GM19328 (cell line): ENCODE measurements around the gene CDK19.

Experiments used
- ATAC-seq: cut with Tn5 transposase; IDR thresholded peaks from one replicate; pipeline ENCODE4 v1.9.1; 2021; ENCODE audit warnings: mild to moderate bottlenecking, moderate library complexity; ENCODE audit not compliant: unreplicated experiment

CDK19 gene

GRCh38 chr6:110708295-110708950, 106.8 kb downstream of the CDK19 start:
- no peak for ATAC-seq

GRCh38 chr6:110705543-110705942, 109.7 kb downstream of the CDK19 start:
- ATAC-seq: no peak

- no peak for ATAC-seq
Observed at GRCh38 chr6:110703906-110704594, 111.2 kb downstream of the CDK19 start.

- no peak for ATAC-seq
Observed at GRCh38 chr6:110703010-110703905, 112.0 kb downstream of the CDK19 start.

GRCh38 chr6:110699780-110700179, 115.5 kb downstream of the CDK19 start:
- ATAC-seq: no peak

- ATAC-seq: no peak
Observed at GRCh38 chr6:110693994-110694393, 121.3 kb downstream of the CDK19 start.

- no peak for ATAC-seq
Observed at GRCh38 chr6:110693296-110693695, 122.0 kb downstream of the CDK19 start.

GRCh38 chr6:110690916-110691315, 124.4 kb downstream of the CDK19 start:
- no peak for ATAC-seq

- no peak for ATAC-seq
Observed at GRCh38 chr6:110690106-110690654, 125.1 kb downstream of the CDK19 start.

- ATAC-seq: no peak
Observed at GRCh38 chr6:110689275-110689935, 125.9 kb downstream of the CDK19 start.

- no peak for ATAC-seq
Observed at GRCh38 chr6:110688661-110689268, 126.5 kb downstream of the CDK19 start.

- ATAC-seq: no peak
Observed at GRCh38 chr6:110687326-110687725, 127.9 kb downstream of the CDK19 start.

GRCh38 chr6:110683241-110683640, 132.0 kb downstream of the CDK19 start:
- no peak for ATAC-seq

- no peak for ATAC-seq
Observed at GRCh38 chr6:110682460-110682853, 132.8 kb downstream of the CDK19 start.

- ATAC-seq: no peak
Observed at GRCh38 chr6:110681543-110682459, 133.5 kb downstream of the CDK19 start.

GRCh38 chr6:110676396-110676795, 138.9 kb downstream of the CDK19 start:
- no peak for ATAC-seq

- ATAC-seq: no peak
Observed at GRCh38 chr6:110674096-110674495, 141.2 kb downstream of the CDK19 start.

- ATAC-seq: no peak
Observed at GRCh38 chr6:110672122-110672521, 143.1 kb downstream of the CDK19 start.

GRCh38 chr6:110671447-110671846, 143.8 kb downstream of the CDK19 start:
- no peak for ATAC-seq
